CMK (cell line): Measurements from ENCODE around the gene SLC22A31.

Experiments used
- DNase-seq: peaks from one replicate; pipeline ENCODE4 v3.0.0-alpha.2; 2010; ENCODE audit warnings: low read depth

SLC22A31 gene

GRCh38 chr16:89149386-89149785 is 51.0 kb downstream of the SLC22A31 start:
- no peak for DNase-seq

DNA sequence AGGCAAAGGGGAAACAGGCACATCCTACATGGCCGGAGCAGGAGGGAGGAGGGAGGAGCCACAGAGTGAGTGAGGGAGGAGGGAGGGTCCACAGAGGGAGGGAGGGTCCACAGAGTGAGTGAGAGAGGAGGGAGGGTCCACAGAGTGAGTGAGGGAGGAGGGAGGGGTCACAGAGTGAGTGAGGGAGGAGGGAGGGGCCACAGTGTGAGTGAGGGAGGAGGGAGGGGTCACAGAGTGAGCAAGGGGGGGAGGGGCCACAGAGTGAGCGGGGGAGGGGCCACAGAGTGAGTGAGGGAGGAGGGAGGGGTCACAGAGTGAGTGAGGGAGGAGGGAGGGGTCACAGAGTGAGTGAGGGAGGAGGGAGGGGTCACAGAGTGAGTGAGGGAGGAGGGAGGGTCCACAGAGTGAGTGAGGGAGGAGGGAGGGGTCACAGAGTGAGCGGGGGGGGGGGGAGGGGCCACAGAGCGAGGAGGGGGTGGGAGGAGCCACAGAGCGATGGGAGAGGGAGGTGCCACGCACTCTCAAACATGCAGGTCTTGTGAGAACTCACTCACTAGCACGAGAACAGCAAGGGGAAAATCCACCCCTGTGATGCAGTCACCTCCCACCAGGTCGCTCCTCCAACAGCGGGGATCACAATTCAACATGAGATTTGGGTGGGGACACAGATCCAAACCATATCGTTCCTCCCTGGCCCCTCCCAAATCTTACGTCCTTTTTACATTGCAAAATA is 53.1 kb downstream of the SLC22A31 start:
- DNase-seq, result no peak

DNA sequence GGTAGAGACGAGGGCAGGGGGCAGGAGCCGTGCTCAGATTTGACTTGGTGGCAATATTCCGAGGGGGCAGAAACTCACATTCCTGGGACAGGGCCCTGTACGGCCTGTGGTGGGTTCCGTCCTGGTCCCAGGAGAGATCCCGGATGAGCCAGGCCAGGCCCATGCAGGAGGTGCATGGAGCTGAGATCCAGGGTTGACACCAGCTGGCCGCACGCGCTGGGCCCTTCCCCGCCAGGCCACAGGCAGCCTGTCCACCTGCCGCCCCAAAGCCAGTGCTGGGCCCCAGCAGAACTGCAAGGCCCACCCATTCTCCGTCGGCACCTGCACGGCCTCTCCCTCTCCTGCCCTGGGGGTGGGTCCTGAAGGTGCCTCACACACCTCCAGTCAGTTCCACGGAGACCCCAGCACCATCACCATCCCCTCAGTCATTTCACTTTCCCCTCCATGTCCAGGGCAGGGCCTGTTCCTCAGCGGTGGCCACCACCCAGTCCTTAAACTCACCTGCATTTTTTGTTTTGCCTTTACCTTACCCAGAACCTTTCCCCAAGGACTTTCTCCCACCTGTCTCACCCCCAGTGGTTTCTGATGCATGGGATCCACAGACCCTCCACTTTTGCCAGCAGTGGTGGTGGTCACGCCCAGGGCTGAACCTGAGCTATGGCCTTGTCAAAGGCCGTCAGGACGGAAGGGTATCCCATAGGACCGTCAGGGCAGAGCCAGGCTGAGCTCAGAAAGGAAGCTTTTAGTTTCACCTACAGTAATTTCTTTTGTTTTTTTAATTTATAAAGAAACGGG is 53.9 kb downstream of the SLC22A31 start:
- no peak for DNase-seq
